ENCODE measurements around the gene KIF7.
"Not testable (repeated sequence)": the region's sequence is repeated elsewhere in the genome, so short reads cannot be mapped to it uniquely, and the experiment has no call there.

Gene KIF7

DNA sequence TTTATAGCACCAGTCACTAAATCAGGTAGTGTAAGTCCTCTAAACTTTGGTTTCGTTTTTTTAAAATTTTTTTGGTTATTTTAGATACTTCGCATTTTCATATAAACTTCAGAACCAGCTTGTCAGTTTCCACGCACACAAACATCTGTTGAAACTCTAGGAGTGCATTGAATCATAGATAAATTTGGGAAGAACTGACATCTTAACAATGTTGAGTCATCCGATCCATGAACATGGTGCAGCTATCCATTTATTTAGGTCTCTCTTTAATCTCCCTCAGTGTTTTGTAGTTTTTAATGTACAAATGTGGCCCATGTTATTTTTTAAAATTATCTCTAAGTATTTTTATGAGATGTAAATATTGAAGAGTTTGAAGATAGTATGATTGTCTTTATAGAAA lies 62.2 kb downstream of the KIF7 start:
- Histone ChIP-seq H3K4me1 (ENCODE audit: insufficient read depth, low read length) (no peaks in the 10 kb centered on the region), H3K36me3 (ENCODE audit: insufficient read depth, low read length) (peaks cover 93% of the 10 kb centered on the region), H2AFZ (ENCODE audit: low read depth, low read length) (no peak overlapping the region), H3K27ac (ENCODE audit: low read length) (no peak overlapping the region), H3K27me3 (ENCODE audit: insufficient read depth, low read length, poor library complexity) (no peaks in the 10 kb centered on the region), H4K20me1 (ENCODE audit: insufficient read depth, low read length) (peaks cover 17% of the 10 kb centered on the region; the same call in 1 of the 2 replicates), H3K4me3 (ENCODE audit: low read depth in 1 of 2, low read length in 2 of 2) (no peak overlapping the region), H3K4me2 (ENCODE audit: insufficient read depth, low read length) (no peak overlapping the region), H3K79me2 (ENCODE audit: insufficient read depth, low read length) (peaks cover 30% of the 10 kb centered on the region), H3K9me3 (ENCODE audit: insufficient read depth, low read length, severe bottlenecking) (no peaks in the 10 kb centered on the region), H3K9ac (ENCODE audit: low read depth, low read length) (no peak overlapping the region)
- TF ChIP-seq, protein P1, sequence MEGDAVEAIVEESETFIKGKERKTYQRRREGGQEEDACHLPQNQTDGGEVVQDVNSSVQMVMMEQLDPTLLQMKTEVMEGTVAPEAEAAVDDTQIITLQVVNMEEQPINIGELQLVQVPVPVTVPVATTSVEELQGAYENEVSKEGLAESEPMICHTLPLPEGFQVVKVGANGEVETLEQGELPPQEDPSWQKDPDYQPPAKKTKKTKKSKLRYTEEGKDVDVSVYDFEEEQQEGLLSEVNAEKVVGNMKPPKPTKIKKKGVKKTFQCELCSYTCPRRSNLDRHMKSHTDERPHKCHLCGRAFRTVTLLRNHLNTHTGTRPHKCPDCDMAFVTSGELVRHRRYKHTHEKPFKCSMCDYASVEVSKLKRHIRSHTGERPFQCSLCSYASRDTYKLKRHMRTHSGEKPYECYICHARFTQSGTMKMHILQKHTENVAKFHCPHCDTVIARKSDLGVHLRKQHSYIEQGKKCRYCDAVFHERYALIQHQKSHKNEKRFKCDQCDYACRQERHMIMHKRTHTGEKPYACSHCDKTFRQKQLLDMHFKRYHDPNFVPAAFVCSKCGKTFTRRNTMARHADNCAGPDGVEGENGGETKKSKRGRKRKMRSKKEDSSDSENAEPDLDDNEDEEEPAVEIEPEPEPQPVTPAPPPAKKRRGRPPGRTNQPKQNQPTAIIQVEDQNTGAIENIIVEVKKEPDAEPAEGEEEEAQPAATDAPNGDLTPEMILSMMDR (IDR thresholded peaks at IDR 0.05; ENCODE audit: borderline replicate concordance, extremely low read depth, low read length, poor library complexity, severe bottlenecking) = no peak
- no peak for TF ChIP-seq EZH2 (IDR thresholded peaks at IDR 0.05; ENCODE audit: borderline replicate concordance, low read depth, low read length, severe bottlenecking)
- DNase-seq (no peak), ATAC-seq (ENCODE audit: insufficient read depth, low read depth) (no peak)

DNA sequence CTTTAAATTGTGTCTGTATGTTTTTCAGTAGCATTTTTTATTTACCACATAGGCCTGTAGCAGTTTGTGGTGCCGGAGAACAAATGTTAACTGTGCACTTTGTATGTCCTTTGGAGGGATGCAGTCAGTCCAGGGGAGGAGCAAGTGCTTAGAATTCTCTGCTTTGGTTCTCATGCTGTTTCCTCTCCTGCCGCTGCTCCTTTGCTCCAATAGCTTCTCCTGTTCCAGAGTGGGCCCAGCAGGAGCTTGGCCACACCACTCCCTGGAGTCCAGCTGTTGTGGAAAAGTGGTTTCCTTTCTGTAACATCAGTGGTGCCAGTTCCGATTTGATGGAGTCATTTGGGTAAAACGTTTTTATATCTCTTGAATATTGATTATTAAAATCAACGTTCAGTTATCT lies 63.4 kb downstream of the KIF7 start:
- Histone ChIP-seq H3K79me2 (ENCODE audit: insufficient read depth, low read length) (peaks cover 39% of the 10 kb centered on the region), H3K27ac (ENCODE audit: low read length) (no peak overlapping the region), H4K20me1 (ENCODE audit: insufficient read depth, low read length) (peaks cover 27% of the 10 kb centered on the region; the same call in 1 of the 2 replicates), H3K9me3 (ENCODE audit: insufficient read depth, low read length, severe bottlenecking) (no peaks in the 10 kb centered on the region), H3K4me2 (ENCODE audit: insufficient read depth, low read length) (no peak overlapping the region), H3K4me1 (ENCODE audit: insufficient read depth, low read length) (no peaks in the 10 kb centered on the region), H2AFZ (ENCODE audit: low read depth, low read length) (no peak overlapping the region), H3K36me3 (ENCODE audit: insufficient read depth, low read length) (peaks cover 95% of the 10 kb centered on the region), H3K4me3 (ENCODE audit: low read depth in 1 of 2, low read length in 2 of 2) (no peak overlapping the region), H3K9ac (ENCODE audit: low read depth, low read length) (no peak overlapping the region), H3K27me3 (ENCODE audit: insufficient read depth, low read length, poor library complexity) (no peaks in the 10 kb centered on the region)
- DNase-seq (no peak), ATAC-seq (ENCODE audit: insufficient read depth, low read depth) (no peak)
- TF ChIP-seq, protein P1 (IDR thresholded peaks at IDR 0.05; ENCODE audit: borderline replicate concordance, extremely low read depth, low read length, poor library complexity, severe bottlenecking) = no peak
- no peak for TF ChIP-seq EZH2 (IDR thresholded peaks at IDR 0.05; ENCODE audit: borderline replicate concordance, low read depth, low read length, severe bottlenecking)

DNA sequence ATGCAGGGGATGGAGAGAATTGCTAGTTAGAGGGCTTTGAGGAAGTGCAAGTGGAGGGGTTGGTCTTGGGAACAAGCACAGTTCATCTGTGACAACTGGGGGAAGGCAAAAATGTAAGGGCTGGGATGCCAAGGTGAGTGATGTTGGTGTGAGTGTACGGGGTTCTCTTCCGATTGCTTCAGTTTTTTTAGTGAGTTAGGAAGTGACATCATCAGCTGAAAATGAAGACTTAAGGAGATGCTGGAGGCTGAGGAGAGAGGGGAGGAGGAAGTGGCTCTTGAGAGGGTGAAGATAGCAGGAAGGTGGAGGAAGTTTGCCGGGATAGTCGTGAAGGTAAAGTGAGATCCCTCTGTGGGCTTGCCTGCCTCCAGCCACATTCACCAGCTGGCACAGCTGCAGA lies 67.3 kb downstream of the KIF7 start:
- Histone ChIP-seq H2AFZ (ENCODE audit: low read depth, low read length) (no peak overlapping the region), H3K4me2 (ENCODE audit: insufficient read depth, low read length) (no peak overlapping the region), H3K9ac (ENCODE audit: low read depth, low read length) (no peak overlapping the region), H3K27ac (ENCODE audit: low read length) (no peak overlapping the region), H3K27me3 (ENCODE audit: insufficient read depth, low read length, poor library complexity) (no peaks in the 10 kb centered on the region), H3K36me3 (ENCODE audit: insufficient read depth, low read length) (peaks cover 97% of the 10 kb centered on the region), H3K79me2 (ENCODE audit: insufficient read depth, low read length) (peaks cover 68% of the 10 kb centered on the region), H4K20me1 (ENCODE audit: insufficient read depth, low read length) (peaks cover 47% of the 10 kb centered on the region; the same call in 1 of the 2 replicates), H3K4me1 (ENCODE audit: insufficient read depth, low read length) (no peaks in the 10 kb centered on the region), H3K9me3 (ENCODE audit: insufficient read depth, low read length, severe bottlenecking) (no peaks in the 10 kb centered on the region), H3K4me3 (ENCODE audit: low read depth in 1 of 2, low read length in 2 of 2) (no peak overlapping the region)
- no peak for DNase-seq
- no peak for ATAC-seq (ENCODE audit: insufficient read depth, low read depth)
- no peak for TF ChIP-seq EZH2 (IDR thresholded peaks at IDR 0.05; ENCODE audit: borderline replicate concordance, low read depth, low read length, severe bottlenecking)
- TF ChIP-seq, protein P1 (IDR thresholded peaks at IDR 0.05; ENCODE audit: borderline replicate concordance, extremely low read depth, low read length, poor library complexity, severe bottlenecking) = no peak

DNA sequence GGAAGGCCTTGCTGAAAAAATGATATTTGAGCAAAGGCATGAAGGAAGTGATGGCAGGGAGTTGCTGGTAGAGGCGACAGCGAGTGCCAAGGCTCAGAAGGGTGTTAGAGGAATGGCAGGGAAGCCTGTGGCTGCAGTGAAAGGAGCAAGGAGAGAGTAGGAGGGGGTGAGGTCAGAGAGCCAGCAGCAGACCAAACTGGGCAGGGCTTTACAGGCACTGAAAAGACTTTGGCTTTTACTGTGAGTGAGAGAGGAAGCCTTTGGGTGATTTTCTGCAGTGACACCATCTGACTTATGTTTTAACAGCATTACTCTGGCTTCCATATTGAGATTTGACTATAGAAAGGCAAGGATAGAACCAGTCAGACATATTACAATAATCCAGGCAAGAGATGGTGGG lies 68.6 kb downstream of the KIF7 start:
- no peak overlapping the region for H3K4me3 ChIP-seq (ENCODE audit: low read depth in 1 of 2, low read length in 2 of 2)
- no peak overlapping the region for H3K4me2 ChIP-seq (ENCODE audit: insufficient read depth, low read length)

DNA sequence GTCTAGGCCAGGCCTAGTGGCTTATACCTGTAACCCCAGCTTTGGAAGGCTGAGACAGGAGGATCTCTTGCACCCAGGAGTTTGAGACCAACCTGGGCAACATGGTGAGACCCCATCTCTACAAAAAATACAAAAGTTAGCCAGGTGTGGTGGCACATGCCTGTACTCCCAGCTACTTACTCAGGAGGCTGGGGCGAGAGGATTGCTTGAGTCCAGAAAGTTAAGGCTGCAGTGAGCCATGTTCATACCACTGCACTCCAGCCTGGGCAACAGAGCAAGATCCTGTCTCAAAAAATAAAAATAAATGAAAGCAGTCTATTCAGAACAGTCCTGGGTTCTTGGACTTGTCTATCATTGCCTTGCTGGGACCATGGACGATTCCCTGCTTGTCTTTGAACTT lies 74.5 kb downstream of the KIF7 start:
- peaks cover 99% of the 10 kb centered on the region for H3K79me2 ChIP-seq (ENCODE audit: insufficient read depth, low read length)
- H3K27me3 ChIP-seq (ENCODE audit: insufficient read depth, low read length, poor library complexity); H3K4me3 ChIP-seq (ENCODE audit: low read depth in 1 of 2, low read length in 2 of 2); H3K27ac ChIP-seq (ENCODE audit: low read length); H3K9me3 ChIP-seq (ENCODE audit: insufficient read depth, low read length, severe bottlenecking); DNase-seq; ATAC-seq (ENCODE audit: insufficient read depth, low read depth); H2AFZ ChIP-seq (ENCODE audit: low read depth, low read length); H3K9ac ChIP-seq (ENCODE audit: low read depth, low read length): not testable (repeated sequence)
- H3K4me1 ChIP-seq (ENCODE audit: insufficient read depth, low read length) = peaks cover 51% of the 10 kb centered on the region
- peaks cover 71% of the 10 kb centered on the region for H4K20me1 ChIP-seq (ENCODE audit: insufficient read depth, low read length)
- H3K36me3 ChIP-seq (ENCODE audit: insufficient read depth, low read length) = peaks cover 86% of the 10 kb centered on the region
- peak overlapping the region; percentile 51 for H3K4me2 ChIP-seq (ENCODE audit: insufficient read depth, low read length)

More for the DNA sequence above, 68.6 kb downstream of the KIF7 start:
- Histone ChIP-seq H3K36me3 (ENCODE audit: insufficient read depth, low read length) (peaks cover 96% of the 10 kb centered on the region), H3K79me2 (ENCODE audit: insufficient read depth, low read length) (peaks cover 81% of the 10 kb centered on the region), H3K9me3 (ENCODE audit: insufficient read depth, low read length, severe bottlenecking) (no peaks in the 10 kb centered on the region), H3K9ac (ENCODE audit: low read depth, low read length) (no peak overlapping the region), H3K4me1 (ENCODE audit: insufficient read depth, low read length) (peaks cover 2% of the 10 kb centered on the region), H2AFZ (ENCODE audit: low read depth, low read length) (no peak overlapping the region), H3K27me3 (ENCODE audit: insufficient read depth, low read length, poor library complexity) (no peaks in the 10 kb centered on the region), H4K20me1 (ENCODE audit: insufficient read depth, low read length) (peaks cover 51% of the 10 kb centered on the region; the same call in 1 of the 2 replicates), H3K27ac (ENCODE audit: low read length) (no peak overlapping the region)
- DNase-seq (no peak), ATAC-seq (ENCODE audit: insufficient read depth, low read depth) (no peak)
- no peak for TF ChIP-seq EZH2 (IDR thresholded peaks at IDR 0.05; ENCODE audit: borderline replicate concordance, low read depth, low read length, severe bottlenecking)
- TF ChIP-seq, protein P1 (IDR thresholded peaks at IDR 0.05; ENCODE audit: borderline replicate concordance, extremely low read depth, low read length, poor library complexity, severe bottlenecking) = no peak

Data from DND-41 (cell line).